Neutrophil (primary cell): Measurements from ENCODE around the gene TMTC2.

Source experiments
- H3K27ac ChIP-seq: fragments of 200-600 bp; sonication (generic); 2 replicates; pipeline ENCODE4 v1.5.1; 2016; ENCODE audit warnings: mild to moderate bottlenecking, moderate library complexity
- H3K27me3 ChIP-seq: fragments of 200-600 bp; sonication (generic); 2 replicates; pipeline ENCODE4 v1.6.0; 2016; ENCODE audit warnings: mild to moderate bottlenecking
- H3K36me3 ChIP-seq: fragments of 200-600 bp; sonication (generic); 2 replicates; pipeline ENCODE4 v1.5.1; 2017
- H3K4me1 ChIP-seq, 2 experiments: fragments of 200-600 bp in 1 of 2; sonication (generic) in 1 of 2; 1 replicate in 1 of 2; 2 replicates in 1 of 2; pipeline versions ENCODE4 v1.5.1 to v1.6.1; 2013 to 2016; ENCODE audit warnings: low read depth in 1 of 2, low read length in 1 of 2, mild to moderate bottlenecking in 1 of 2, moderate library complexity in 1 of 2; ENCODE audit not compliant: control insufficient read depth in 1 of 2, insufficient read depth in 1 of 2
- H3K4me3 ChIP-seq, 2 experiments: fragments of 200-600 bp in 1 of 2; sonication (generic) in 1 of 2; 1 replicate in 1 of 2; 2 replicates in 1 of 2; pipeline ENCODE4 v1.5.1; 2013 to 2016; ENCODE audit warnings: low read depth in 1 of 2, low read length in 1 of 2, mild to moderate bottlenecking in 1 of 2, moderate library complexity in 1 of 2
- H3K9me3 ChIP-seq: fragments of 200-600 bp; sonication (generic); 2 replicates; pipeline ENCODE4 v1.5.1; 2016
- TF ChIP-seq, protein P1 (sequence below): fragments of 200-600 bp; sonication (generic); IDR thresholded peaks from 2 replicates; pipeline ENCODE4 v1.5.1; 2016; ENCODE audit warnings: antibody characterized with exemption

Gene TMTC2

DNA sequence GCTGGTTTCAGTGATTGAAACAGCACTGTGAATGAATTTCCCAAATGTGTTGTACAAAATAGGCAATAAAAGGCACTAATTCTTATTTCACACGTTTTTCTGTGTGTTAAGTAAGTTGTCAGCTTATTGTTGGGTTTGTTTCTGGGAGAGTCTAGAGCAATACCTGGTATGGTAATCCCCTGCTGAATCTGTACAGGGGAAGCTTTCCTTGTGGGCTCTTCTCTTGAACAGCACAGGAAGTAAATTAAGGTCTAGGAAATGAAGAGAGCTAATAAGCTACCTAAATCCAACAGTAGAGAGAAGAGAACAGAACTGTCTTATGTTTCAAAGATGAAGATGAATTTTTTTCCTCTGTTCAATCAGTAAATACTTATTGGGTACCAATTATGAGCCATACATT is 406.7 kb downstream of the TMTC2 start:
- Histone ChIP-seq H3K9me3 (no peaks in the 10 kb centered on the region), H3K27me3 (no peaks in the 10 kb centered on the region), H3K27ac (no peak overlapping the region), H3K4me1 (no peaks in the 10 kb centered on the region), H3K36me3 (no peaks in the 10 kb centered on the region), H3K4me3 (no peak overlapping the region)
- TF ChIP-seq, protein P1, sequence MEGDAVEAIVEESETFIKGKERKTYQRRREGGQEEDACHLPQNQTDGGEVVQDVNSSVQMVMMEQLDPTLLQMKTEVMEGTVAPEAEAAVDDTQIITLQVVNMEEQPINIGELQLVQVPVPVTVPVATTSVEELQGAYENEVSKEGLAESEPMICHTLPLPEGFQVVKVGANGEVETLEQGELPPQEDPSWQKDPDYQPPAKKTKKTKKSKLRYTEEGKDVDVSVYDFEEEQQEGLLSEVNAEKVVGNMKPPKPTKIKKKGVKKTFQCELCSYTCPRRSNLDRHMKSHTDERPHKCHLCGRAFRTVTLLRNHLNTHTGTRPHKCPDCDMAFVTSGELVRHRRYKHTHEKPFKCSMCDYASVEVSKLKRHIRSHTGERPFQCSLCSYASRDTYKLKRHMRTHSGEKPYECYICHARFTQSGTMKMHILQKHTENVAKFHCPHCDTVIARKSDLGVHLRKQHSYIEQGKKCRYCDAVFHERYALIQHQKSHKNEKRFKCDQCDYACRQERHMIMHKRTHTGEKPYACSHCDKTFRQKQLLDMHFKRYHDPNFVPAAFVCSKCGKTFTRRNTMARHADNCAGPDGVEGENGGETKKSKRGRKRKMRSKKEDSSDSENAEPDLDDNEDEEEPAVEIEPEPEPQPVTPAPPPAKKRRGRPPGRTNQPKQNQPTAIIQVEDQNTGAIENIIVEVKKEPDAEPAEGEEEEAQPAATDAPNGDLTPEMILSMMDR, result no peak

DNA sequence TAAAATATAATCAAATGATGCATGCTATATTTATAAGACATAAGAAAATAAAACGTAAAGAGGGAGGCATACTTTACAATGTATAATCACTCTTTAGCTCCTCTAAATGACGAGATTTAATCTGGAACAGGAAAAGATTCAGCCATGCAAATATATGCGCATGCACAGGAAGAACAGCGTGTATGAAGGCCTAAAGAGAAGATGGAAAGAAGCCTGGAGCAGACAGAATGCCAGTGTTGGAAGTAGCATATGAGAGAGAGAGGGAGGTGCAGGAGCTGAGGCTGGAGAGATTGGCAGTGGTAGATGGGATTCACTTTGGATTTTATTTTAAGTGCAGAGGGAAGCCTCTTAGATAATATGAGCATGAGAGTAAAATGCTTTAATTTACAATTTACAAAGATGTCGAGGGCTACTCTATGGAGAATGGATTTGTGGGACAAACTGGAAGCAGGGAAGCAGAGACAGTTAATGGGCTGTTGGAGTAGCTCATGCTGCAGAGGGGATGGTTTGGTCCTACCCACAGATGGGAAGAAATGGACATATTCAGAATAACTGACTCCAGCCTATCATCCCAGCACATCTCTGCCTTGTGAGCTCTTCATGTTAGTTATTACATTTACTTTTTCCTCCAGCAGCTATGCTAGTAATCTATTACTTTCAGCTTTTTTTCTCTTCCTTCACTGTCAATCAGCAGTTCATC is 411.1 kb downstream of the TMTC2 start:
- H3K27me3 ChIP-seq, result no peaks in the 10 kb centered on the region
- TF ChIP-seq, protein P1, result no peak
- no peaks in the 10 kb centered on the region for H3K9me3 ChIP-seq

DNA sequence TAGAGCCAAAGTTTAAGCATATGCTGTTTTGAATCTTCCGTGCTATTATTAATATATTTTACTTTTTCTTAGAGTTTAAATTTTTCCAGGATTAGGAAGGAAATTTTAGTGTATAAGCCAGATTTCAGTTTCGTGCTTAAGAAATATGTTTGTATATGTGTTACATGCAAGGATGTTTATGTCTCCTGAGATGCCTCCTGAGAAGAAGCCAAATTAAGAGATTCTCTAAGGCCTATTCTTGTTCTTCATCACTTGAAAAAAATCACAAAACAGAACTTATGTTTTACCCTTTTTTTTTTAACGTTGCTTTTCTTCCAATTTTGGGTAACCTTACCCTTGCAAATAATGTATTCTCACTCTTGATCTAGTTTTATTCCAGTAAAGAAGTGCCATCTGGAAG is 412.7 kb downstream of the TMTC2 start:
- H3K4me3 ChIP-seq, result no peak overlapping the region
- no peaks in the 10 kb centered on the region for H3K4me1 ChIP-seq
- no peaks in the 10 kb centered on the region for H3K27me3 ChIP-seq
- H3K9me3 ChIP-seq, result no peaks in the 10 kb centered on the region
- H3K36me3 ChIP-seq, result no peaks in the 10 kb centered on the region
- no peak overlapping the region for H3K27ac ChIP-seq
- TF ChIP-seq, protein P1, result no peak

More for the DNA sequence above, 411.1 kb downstream of the TMTC2 start:
- Histone ChIP-seq H3K27ac (no peak overlapping the region), H3K4me1 (no peaks in the 10 kb centered on the region), H3K4me3 (no peak overlapping the region), H3K36me3 (no peaks in the 10 kb centered on the region)

DNA sequence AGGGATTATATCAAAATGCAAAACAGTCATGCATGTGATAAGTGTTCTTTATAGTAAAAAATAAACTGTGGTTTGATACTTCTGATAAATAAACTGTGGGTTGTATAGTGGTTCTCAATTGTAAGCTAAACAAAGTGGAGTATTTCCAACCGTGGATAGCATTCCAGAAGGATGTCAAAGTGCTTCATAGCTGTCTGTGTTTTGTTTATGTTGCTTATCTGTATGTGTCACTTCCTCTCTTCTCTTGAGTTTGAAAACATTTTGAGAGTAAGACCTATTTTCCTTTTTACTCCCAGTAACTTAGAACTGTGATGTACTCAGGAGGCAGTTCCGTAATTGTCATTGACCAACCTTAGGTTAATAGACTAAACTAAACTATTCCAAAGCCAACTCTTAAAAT is 415.8 kb downstream of the TMTC2 start:
- TF ChIP-seq, protein P1, result no peak
- no peak overlapping the region for H3K27ac ChIP-seq
- H3K36me3 ChIP-seq, result no peaks in the 10 kb centered on the region
- no peaks in the 10 kb centered on the region for H3K9me3 ChIP-seq
- H3K27me3 ChIP-seq, result no peaks in the 10 kb centered on the region
- no peak overlapping the region for H3K4me3 ChIP-seq
- H3K4me1 ChIP-seq, result no peaks in the 10 kb centered on the region

DNA sequence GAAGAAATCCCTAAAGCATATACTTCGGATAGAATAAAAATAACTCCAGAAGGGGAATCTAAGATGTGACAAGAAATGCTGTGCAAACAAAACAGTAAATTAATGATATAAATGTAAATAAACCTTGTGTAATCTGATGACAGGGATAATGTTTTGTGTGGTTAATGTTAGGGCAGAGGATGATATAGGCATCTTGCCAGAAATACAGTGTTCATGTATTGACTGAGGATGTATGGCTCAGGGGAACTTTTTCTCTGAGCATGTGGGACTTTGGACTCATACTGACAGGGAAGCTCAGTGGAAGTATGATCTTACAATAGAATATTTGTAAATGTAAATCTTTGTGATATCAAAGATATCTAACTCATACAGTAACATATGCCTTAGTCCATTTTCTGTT is 420.2 kb downstream of the TMTC2 start:
- no peak overlapping the region for H3K27ac ChIP-seq
- H3K36me3 ChIP-seq, result no peaks in the 10 kb centered on the region
- TF ChIP-seq, protein P1, result no peak
- no peaks in the 10 kb centered on the region for H3K4me1 ChIP-seq
- no peaks in the 10 kb centered on the region for H3K27me3 ChIP-seq
- no peak overlapping the region for H3K4me3 ChIP-seq
- no peaks in the 10 kb centered on the region for H3K9me3 ChIP-seq
